Activated T-cell treated with anti-CD3 and anti-CD28 coated beads, Interleukin-2, amount 50 U/mL, for 24 hours (primary cell): ENCODE data around the gene SCAF1.

Source experiments
- DNase-seq: peaks from one replicate; pipeline ENCODE4 v3.0.0-alpha.2; 2020
- H3K27ac Mint-ChIP-seq: 2 replicates; pipeline ENCODE4 v1.8.0; 2020; ENCODE audit warnings: mild to moderate bottlenecking, mixed read lengths
- H3K27me3 Mint-ChIP-seq: 2 replicates; pipeline ENCODE4 v1.8.0; 2020; ENCODE audit warnings: mixed read lengths
- H3K36me3 Mint-ChIP-seq: 2 replicates; pipeline ENCODE4 v1.8.0; 2020; ENCODE audit warnings: low read depth, mixed read lengths
- H3K4me1 Mint-ChIP-seq: 2 replicates; pipeline ENCODE4 v1.8.0; 2020; ENCODE audit warnings: low read depth, mixed read lengths
- H3K4me3 Mint-ChIP-seq: 2 replicates; pipeline ENCODE4 v1.8.0; 2020; ENCODE audit warnings: mild to moderate bottlenecking, moderate library complexity, mixed read lengths
- H3K9me3 Mint-ChIP-seq: 2 replicates; pipeline ENCODE4 v1.8.0; 2020; ENCODE audit warnings: mixed read lengths

SCAF1 gene, protein sequence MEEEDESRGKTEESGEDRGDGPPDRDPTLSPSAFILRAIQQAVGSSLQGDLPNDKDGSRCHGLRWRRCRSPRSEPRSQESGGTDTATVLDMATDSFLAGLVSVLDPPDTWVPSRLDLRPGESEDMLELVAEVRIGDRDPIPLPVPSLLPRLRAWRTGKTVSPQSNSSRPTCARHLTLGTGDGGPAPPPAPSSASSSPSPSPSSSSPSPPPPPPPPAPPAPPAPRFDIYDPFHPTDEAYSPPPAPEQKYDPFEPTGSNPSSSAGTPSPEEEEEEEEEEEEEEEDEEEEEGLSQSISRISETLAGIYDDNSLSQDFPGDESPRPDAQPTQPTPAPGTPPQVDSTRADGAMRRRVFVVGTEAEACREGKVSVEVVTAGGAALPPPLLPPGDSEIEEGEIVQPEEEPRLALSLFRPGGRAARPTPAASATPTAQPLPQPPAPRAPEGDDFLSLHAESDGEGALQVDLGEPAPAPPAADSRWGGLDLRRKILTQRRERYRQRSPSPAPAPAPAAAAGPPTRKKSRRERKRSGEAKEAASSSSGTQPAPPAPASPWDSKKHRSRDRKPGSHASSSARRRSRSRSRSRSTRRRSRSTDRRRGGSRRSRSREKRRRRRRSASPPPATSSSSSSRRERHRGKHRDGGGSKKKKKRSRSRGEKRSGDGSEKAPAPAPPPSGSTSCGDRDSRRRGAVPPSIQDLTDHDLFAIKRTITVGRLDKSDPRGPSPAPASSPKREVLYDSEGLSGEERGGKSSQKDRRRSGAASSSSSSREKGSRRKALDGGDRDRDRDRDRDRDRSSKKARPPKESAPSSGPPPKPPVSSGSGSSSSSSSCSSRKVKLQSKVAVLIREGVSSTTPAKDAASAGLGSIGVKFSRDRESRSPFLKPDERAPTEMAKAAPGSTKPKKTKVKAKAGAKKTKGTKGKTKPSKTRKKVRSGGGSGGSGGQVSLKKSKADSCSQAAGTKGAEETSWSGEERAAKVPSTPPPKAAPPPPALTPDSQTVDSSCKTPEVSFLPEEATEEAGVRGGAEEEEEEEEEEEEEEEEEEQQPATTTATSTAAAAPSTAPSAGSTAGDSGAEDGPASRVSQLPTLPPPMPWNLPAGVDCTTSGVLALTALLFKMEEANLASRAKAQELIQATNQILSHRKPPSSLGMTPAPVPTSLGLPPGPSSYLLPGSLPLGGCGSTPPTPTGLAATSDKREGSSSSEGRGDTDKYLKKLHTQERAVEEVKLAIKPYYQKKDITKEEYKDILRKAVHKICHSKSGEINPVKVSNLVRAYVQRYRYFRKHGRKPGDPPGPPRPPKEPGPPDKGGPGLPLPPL

DNA sequence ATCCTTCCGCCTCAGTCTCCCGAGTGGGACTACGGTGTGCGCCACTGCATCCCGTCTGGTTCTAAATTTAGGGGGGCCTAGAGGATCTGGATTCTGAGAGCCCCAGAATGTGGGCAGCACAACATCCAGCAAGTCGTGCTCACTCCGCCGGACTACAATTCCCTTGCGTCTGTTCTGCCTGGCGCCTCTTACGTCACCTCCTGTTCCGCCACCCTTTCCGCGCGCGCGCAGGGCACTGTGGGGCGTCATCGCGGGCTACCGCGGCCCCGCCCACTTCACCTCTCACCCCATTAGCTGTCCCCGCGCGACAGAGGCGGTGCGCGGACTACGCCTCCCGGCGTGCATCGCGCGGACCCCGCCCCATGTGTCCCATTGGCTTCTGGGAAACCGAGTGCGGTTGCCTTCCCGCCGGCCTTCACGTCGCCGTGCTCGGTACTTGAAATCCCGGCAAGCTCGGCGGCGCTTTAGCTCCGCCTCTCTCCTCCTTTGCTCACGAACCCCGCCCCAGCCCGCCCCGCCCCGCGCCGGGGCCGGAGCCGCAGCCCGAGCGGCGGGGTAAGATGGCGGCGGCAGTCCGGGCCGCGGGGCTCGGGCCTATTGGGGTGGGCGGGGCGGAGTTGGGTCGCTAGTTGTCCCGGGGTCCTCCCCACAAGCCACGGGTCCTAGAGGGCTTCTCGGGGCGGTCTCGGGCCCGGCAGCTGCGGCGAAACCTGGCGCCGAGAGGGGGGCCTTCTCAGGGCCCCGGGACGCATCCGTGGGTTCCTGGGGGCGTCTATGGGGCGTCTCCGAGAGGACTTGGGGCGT is at the start of gene SCAF1:
Gene SCAF1 (plus strand): TSS at position 522 of the 804 bp plus-strand sequence. CDS start 2,818 bp downstream, outside the sequence.
- peak within 1 kb of the TSS; percentile 100 for H3K27ac Mint-ChIP-seq
- H3K4me3 Mint-ChIP-seq: peak within 1 kb of the TSS; percentile 99
- DNase-seq: peak; percentile 99
- no peaks in the 10 kb centered on the region for H3K27me3 Mint-ChIP-seq
- peaks cover 55% of the 10 kb centered on the region for H3K4me1 Mint-ChIP-seq
- no peaks in the 10 kb centered on the region for H3K9me3 Mint-ChIP-seq
- peaks cover 47% of the 10 kb centered on the region for H3K36me3 Mint-ChIP-seq

DNA sequence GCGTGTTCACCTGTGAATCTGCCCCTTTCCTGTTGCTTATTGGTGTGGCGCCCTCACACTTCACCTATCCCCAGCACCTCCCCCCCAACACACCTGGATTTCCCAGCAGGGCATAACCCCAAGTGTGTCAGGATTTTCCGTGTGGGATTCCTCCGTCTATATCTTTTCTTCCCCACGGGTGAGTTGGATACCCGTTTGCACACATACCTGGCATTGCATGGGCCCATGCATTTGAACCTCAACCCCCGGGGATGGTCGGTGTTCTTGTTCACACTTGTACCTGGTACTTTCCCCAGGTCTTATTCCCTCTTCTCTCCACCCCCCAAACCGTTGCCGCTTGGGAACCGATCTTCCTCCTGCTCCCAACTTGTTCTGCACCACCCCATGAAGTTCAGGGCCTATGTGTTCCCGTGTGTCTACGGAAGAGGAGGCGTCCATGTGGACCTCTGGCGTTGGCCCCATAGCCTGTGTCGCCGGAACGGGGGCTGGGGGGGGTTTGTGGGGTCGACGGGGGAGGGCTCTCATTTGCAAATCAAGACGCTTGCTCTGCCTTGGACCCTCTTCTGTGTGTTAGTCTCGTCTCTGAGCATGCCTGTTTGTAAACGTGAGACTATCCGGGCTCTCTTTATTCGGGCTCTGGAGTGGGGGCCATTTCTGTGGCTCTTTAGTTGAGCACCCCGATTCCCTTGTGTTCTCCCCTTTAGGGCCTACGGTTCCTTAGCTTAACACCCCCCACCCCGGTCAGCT is 49.4 kb upstream of the SCAF1 start:
- peak; percentile 53 for DNase-seq
- Mint-ChIP-seq H3K27ac (peak overlapping the region; percentile 90), H3K36me3 (peaks cover 43% of the 10 kb centered on the region), H3K27me3 (no peaks in the 10 kb centered on the region), H3K4me1 (peaks cover 36% of the 10 kb centered on the region), H3K4me3 (peak overlapping the region; percentile 86), H3K9me3 (no peaks in the 10 kb centered on the region)

DNA sequence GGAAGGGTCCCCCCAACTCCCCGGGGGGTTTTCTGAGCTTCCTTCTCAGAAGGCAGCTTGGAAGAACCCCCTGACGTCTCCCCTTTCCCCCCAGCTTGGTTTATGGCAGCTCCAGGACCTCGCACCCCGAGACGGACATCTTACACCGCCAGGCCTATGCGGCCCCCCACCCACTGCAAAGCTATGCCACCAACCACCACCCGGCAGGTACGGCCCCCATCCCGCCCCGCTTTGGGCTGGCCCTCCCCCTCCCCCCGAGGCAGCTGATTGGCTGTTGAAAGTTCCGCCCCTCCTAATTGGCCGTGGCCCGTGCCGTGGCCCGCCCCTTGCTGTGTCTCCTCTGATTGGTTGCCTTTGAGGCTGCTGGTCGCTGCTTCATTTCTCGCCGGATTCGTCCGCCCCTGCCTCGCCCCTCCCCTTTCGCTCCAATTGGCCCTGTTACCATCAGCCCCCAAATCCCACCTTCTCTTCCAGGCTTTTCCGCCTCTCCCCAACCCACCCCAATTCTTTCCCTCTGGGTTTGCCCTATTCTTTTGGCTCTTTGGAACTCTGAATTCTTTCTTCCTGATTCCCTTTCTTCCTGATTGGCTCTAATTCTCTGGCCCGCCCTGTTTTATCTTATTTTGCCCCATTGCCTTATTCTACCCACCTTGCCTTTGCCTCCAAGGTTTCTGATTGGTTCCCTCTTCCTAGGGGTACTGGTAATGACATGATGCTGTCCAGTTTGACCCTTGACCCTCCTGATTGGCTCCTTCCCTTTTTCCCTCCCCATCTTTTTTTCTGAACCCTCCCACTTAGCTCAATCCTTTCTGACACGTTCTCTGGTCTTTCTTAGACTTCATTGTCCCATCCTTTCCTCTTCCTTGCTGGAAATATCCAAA is 48.5 kb upstream of the SCAF1 start:
- H3K4me1 Mint-ChIP-seq: peaks cover 36% of the 10 kb centered on the region
- DNase-seq: peak; percentile 92
- H3K27me3 Mint-ChIP-seq: no peaks in the 10 kb centered on the region
- peaks cover 49% of the 10 kb centered on the region for H3K36me3 Mint-ChIP-seq
- peak overlapping the region; percentile 90 for H3K27ac Mint-ChIP-seq
- H3K9me3 Mint-ChIP-seq: no peaks in the 10 kb centered on the region
- peak overlapping the region; percentile 86 for H3K4me3 Mint-ChIP-seq

DNA sequence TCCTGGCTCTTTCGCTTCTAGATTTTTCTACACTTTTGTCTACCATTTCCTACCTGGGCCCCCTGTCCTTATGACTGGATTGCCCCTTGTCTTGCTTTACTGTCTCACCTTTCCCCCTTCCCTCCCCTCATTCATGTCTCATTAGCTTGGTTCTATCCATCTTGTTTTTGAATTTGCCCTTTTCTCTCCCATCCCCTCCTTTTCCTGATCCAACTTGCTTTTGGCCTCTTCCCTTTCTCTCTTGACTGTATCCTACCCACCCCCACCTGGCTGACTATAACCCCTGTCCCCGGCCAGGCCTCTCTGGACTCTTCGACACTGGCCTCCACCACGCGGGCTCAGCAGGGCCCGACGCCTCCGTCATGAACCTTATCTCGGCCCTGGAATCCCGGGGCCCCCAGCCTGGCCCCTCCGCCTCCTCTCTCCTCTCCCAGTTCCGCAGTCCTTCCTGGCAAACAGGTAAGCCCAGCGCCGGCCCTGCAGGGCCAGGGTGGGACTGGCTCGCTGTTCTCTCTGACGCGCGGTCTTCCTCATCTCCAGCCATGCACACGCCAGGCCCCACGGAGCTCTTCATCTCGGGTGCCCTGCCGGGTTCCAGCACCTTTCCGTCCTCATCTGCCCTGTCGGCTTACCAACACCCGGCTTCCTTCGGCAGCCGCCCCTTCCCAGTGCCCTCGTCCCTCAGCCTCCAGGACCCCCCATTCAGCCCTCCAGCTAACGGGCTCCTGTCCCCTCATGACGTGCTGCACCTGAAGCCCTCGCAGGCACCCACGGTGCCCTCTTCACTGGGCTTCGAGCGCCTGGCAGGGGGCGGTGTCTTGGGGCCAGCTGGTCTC is 47.6 kb upstream of the SCAF1 start:
- DNase-seq: no peak
- Mint-ChIP-seq H3K27ac (peak overlapping the region; percentile 90), H3K4me1 (peaks cover 33% of the 10 kb centered on the region), H3K4me3 (peak overlapping the region; percentile 86), H3K9me3 (no peaks in the 10 kb centered on the region), H3K27me3 (no peaks in the 10 kb centered on the region), H3K36me3 (peaks cover 58% of the 10 kb centered on the region)

DNA sequence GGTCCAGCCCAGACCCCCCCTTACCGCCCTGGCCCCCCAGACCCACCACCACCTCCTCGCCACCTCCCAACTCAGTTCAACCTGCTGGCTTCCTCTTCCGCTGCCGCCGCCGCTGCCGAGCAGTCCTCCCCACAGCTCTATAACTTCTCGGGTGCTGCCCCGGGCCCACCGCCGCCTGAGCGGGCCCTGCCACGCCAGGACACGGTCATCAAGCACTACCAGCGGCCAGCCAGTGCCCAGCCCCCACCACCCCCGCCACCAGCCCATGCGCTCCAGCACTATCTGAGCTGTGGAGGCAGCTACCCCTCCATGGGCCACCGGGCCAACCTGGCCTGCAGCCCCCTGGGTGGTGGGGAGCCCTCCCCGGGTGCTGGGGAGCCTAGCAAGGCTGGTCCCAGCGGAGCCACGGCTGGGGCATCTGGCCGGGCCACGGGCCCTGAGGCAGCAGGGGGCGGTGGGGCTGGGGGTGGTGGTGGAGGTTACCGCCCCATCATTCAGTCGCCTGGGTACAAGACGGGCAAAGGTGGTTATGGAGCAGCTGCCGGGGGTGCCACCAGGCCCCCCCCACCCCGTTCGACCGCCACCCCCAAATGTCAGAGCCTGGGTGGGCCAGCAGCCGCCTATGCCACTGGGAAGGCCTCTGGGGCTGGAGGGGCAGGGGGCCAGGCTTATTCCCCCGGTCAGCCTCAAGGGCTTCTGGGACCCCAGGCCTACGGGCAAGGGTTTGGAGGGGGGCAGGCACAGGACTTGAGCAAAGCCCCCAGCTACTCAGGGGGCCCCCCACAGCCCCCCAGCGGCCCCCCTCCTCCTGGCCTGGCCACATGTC is 46.8 kb upstream of the SCAF1 start:
- Mint-ChIP-seq H3K4me3 (no peak overlapping the region), H3K27ac (no peak overlapping the region), H3K36me3 (peaks cover 65% of the 10 kb centered on the region)

DNA sequence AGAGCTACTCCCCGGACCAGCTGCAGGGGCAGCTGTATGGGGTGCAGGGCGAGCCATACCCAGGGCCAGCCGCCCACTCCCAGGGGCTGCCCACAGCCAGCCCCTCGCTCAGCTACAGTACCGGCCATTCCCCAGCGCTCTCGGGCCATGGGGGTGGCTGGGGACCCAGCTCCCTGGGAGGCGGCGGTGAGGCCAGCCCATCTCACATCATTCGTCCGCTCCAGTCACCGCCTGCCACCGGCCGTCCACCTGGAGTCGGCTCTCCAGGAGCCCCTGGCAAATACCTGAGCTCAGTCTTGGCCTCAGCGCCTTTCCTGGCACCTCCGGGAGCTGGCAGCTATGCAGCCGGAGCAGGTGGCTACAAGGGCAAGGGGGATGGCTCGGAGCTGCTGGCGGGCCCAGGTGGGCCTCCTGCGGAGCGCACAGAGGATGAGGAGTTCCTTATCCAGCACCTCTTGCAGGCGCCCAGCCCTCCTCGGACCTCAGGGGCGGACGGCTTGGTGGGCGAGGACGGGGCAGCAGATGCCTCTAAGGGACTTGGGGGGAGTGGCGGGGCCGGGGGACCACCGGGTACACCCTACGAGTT is 46.1 kb upstream of the SCAF1 start:
- Mint-ChIP-seq H3K9me3 (no peaks in the 10 kb centered on the region), H3K4me1 (peaks cover 33% of the 10 kb centered on the region), H3K36me3 (peaks cover 63% of the 10 kb centered on the region), H3K27ac (no peak overlapping the region), H3K27me3 (no peaks in the 10 kb centered on the region), H3K4me3 (no peak overlapping the region)
- DNase-seq: no peak

More for the DNA sequence above, 46.8 kb upstream of the SCAF1 start:
- H3K9me3 Mint-ChIP-seq: no peaks in the 10 kb centered on the region
- no peaks in the 10 kb centered on the region for H3K27me3 Mint-ChIP-seq
- H3K4me1 Mint-ChIP-seq: peaks cover 32% of the 10 kb centered on the region
- no peak for DNase-seq

DNA sequence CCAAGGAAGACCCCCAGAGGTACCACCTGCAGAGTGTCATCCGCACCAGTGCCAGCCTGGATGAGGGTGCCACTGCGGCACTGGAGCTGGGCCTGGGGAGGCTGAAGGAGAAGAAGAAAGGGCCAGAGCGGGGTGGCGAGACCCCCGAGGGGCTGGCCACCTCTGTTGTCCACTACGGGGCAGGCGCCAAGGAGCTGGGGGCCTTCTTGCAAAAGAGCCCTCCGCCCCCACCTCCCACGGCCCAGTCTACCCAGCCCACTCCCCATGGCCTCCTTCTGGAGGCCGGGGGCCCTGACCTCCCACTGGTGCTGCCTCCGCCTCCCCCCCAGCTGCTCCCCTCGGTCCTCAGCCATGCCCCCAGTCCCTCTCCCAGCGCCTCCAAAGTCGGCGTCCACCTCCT is 45.6 kb upstream of the SCAF1 start:
- Mint-ChIP-seq H3K27ac (no peak overlapping the region), H3K27me3 (no peaks in the 10 kb centered on the region), H3K9me3 (no peaks in the 10 kb centered on the region), H3K4me1 (peaks cover 37% of the 10 kb centered on the region), H3K36me3 (peaks cover 68% of the 10 kb centered on the region), H3K4me3 (no peak overlapping the region)
- no peak for DNase-seq

DNA sequence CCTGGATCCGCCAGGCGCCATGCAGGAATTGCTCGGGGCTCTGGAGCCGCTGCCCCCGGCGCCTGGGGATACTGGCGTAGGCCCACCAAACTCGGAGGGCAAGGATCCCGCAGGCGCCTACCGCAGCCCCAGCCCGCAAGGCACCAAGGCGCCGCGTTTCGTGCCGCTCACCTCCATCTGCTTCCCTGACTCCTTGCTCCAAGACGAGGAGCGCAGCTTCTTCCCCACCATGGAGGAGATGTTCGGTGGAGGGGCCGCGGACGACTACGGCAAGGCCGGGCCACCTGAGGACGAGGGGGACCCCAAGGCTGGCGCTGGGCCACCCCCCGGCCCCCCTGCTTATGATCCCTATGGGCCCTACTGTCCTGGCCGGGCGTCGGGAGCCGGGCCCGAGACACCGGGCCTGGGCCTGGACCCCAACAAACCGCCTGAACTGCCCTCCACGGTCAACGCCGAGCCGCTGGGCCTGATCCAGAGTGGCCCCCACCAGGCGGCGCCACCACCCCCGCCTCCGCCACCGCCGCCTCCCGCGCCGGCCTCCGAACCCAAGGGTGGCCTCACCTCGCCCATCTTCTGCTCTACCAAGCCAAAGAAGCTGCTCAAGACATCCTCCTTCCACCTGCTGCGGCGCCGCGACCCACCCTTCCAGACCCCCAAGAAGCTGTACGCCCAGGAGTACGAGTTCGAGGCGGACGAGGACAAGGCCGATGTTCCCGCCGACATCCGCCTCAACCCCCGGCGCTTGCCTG is 44.9 kb upstream of the SCAF1 start:
- Mint-ChIP-seq H3K9me3 (no peaks in the 10 kb centered on the region), H3K27me3 (no peaks in the 10 kb centered on the region), H3K36me3 (peaks cover 69% of the 10 kb centered on the region), H3K4me3 (no peak overlapping the region), H3K4me1 (peaks cover 37% of the 10 kb centered on the region), H3K27ac (no peak overlapping the region)
- DNase-seq: no peak

DNA sequence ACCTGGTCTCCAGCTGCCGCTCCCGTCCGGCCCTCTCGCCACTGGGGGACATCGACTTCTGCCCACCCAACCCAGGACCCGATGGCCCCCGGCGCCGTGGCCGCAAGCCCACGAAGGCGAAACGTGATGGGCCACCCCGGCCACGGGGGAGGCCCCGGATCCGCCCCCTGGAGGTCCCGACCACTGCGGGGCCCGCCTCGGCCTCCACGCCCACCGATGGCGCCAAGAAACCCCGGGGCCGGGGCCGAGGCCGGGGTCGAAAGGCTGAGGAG is 44.4 kb upstream of the SCAF1 start:
- Mint-ChIP-seq H3K27me3 (no peaks in the 10 kb centered on the region), H3K9me3 (no peaks in the 10 kb centered on the region), H3K36me3 (peaks cover 69% of the 10 kb centered on the region), H3K27ac (no peak overlapping the region), H3K4me1 (peaks cover 34% of the 10 kb centered on the region), H3K4me3 (no peak overlapping the region)
- no peak for DNase-seq

DNA sequence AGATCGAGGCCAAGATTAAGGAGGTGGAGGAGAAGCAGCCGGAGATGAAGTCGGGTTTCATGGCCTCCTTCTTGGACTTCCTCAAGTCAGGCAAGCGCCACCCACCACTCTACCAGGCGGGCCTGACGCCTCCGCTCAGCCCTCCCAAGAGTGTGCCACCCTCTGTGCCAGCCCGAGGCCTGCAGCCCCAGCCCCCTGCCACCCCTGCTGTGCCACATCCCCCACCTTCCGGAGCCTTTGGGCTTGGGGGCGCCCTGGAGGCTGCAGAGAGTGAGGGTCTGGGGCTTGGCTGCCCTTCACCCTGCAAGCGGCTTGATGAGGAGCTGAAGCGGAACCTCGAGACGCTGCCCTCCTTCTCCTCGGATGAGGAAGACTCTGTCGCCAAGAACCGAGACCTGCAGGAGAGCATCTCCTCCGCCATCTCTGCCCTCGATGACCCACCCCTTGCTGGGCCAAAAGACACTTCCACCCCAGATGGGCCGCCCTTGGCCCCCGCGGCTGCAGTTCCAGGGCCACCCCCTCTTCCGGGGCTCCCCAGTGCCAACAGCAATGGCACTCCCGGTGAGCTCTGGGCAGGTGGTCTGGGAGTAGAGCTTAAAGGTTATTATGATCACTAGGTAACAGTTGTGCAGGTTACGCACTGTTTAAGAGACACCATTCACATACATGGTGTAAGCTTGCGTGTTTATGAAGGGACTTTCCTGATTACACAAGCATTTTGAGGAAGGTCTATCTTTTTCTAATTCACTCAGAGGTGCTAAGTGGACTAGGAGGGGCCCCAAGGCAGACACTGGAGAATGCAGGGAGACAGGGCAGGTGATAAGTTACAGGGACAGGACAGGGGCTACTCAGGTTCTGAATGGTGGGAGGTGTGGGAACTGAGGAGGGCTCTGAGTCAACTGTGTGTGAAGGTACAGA is 42.4 kb upstream of the SCAF1 start:
- H3K36me3 Mint-ChIP-seq: peaks cover 69% of the 10 kb centered on the region
- H3K4me1 Mint-ChIP-seq: peaks cover 23% of the 10 kb centered on the region
- no peaks in the 10 kb centered on the region for H3K9me3 Mint-ChIP-seq
- no peaks in the 10 kb centered on the region for H3K27me3 Mint-ChIP-seq
- peak overlapping the region; percentile 87 for H3K27ac Mint-ChIP-seq
- DNase-seq: no peak
- H3K4me3 Mint-ChIP-seq: no peak overlapping the region
